DOHH2 (cell line): ENCODE measurements around the gene OTOP3.

ENCODE experiments used
- H3F3A ChIP-seq: fragments of 200-600 bp; sonication (generic), shearing (Covaris generic); 2 replicates; pipeline ENCODE4 v1.6.0; 2016; ENCODE audit warnings: antibody characterized with exemption, mild to moderate bottlenecking; ENCODE audit not compliant: control insufficient read depth, insufficient read depth
- H3K27ac ChIP-seq: fragments of 200-600 bp; sonication (generic); 2 replicates; pipeline ENCODE4 v1.5.1; 2014; ENCODE audit warnings: low read depth, mild to moderate bottlenecking, low read length, moderate library complexity
- H3K27me3 ChIP-seq: fragments of 200-600 bp; sonication (generic); 2 replicates; pipeline ENCODE4 v1.6.1; 2014; ENCODE audit warnings: mild to moderate bottlenecking, low read length, mixed read lengths; ENCODE audit not compliant: control insufficient read depth
- H3K36me3 ChIP-seq: fragments of 200-600 bp; sonication (generic); 2 replicates; pipeline ENCODE4 v1.6.1; 2014; ENCODE audit warnings: mild to moderate bottlenecking, low read length, moderate library complexity, mixed read lengths; ENCODE audit not compliant: control insufficient read depth
- H3K4me1 ChIP-seq: fragments of 200-600 bp; sonication (generic); 2 replicates; pipeline ENCODE4 v1.6.1; 2014; ENCODE audit warnings: mild to moderate bottlenecking, low read length, mixed read lengths; ENCODE audit not compliant: control insufficient read depth
- H3K4me2 ChIP-seq: fragments of 200-600 bp; sonication (generic); 2 replicates; pipeline ENCODE4 v1.6.0; 2014; ENCODE audit warnings: mild to moderate bottlenecking, low read length, moderate library complexity
- H3K4me3 ChIP-seq: fragments of 200-600 bp; sonication (generic); 2 replicates; pipeline ENCODE4 v1.5.1; 2014; ENCODE audit warnings: mild to moderate bottlenecking, low read length, mixed read lengths
- H3K79me2 ChIP-seq: fragments of 200-600 bp; sonication (generic); 2 replicates; pipeline ENCODE4 v1.6.1; 2014; ENCODE audit warnings: mild to moderate bottlenecking, low read length, mixed read lengths; ENCODE audit not compliant: control insufficient read depth
- H3K9me2 ChIP-seq: fragments of 200-600 bp; sonication (generic); replicated peaks from 2 replicates; pipeline ENCODE4 v1.6.1; 2014; ENCODE audit warnings: mild to moderate bottlenecking, low read length, mixed read lengths; ENCODE audit not compliant: control insufficient read depth
- H3K9me3 ChIP-seq: fragments of 200-600 bp; sonication (generic); 2 replicates; pipeline ENCODE4 v1.6.1; 2014; ENCODE audit warnings: antibody characterized with exemption, low read length, mixed read lengths; ENCODE audit not compliant: control insufficient read depth, insufficient read depth
- H4K20me1 ChIP-seq: fragments of 200-600 bp; sonication (generic); 2 replicates; pipeline ENCODE4 v1.6.0; 2014; ENCODE audit warnings: low read depth, mild to moderate bottlenecking, antibody characterized with exemption, low read length, moderate library complexity; ENCODE audit not compliant: control insufficient read depth, insufficient read depth
- CTCF ChIP-seq: fragments of 200-600 bp; sonication (generic); IDR thresholded peaks from one replicate; pipeline ENCODE4 v1.5.1; 2014; ENCODE audit warnings: antibody characterized with exemption, mild to moderate bottlenecking, low read depth, low read length; ENCODE audit not compliant: poor library complexity, severe bottlenecking
- EZH2phosphoT487 ChIP-seq: fragments of 200-600 bp; sonication (generic); IDR thresholded peaks from 2 replicates; pipeline ENCODE4 v1.6.1; 2017; ENCODE audit warnings: borderline replicate concordance, mild to moderate bottlenecking, antibody characterized with exemption, low read length, moderate library complexity, mixed read lengths

The OTOP3 gene

GRCh38 chr17:74977802-74978201, 42.1 kb downstream of the OTOP3 start:
- Histone ChIP-seq H3K79me2 (no peaks in the 10 kb centered on the region), H3K27ac (no peak overlapping the region), H3K27me3 (peaks cover 31% of the 10 kb centered on the region), H4K20me1 (no peaks in the 10 kb centered on the region), H3F3A (no peaks in the 10 kb centered on the region), H3K9me2 (no peaks in the 10 kb centered on the region), H3K4me2 (no peak overlapping the region), H3K4me3 (no peak overlapping the region), H3K9me3 (no peaks in the 10 kb centered on the region), H3K36me3 (no peaks in the 10 kb centered on the region), H3K4me1 (peaks cover 16% of the 10 kb centered on the region)
- TF ChIP-seq EZH2phosphoT487, result no peak
- TF ChIP-seq CTCF, result no peak

GRCh38 chr17:74978240-74978639, 42.5 kb downstream of the OTOP3 start:
- H3K36me3 ChIP-seq, result no peaks in the 10 kb centered on the region
- no peaks in the 10 kb centered on the region for H3K9me3 ChIP-seq
- H3K9me2 ChIP-seq, result no peaks in the 10 kb centered on the region
- H3K4me2 ChIP-seq, result no peak overlapping the region
- no peaks in the 10 kb centered on the region for H3K79me2 ChIP-seq
- peaks cover 27% of the 10 kb centered on the region for H3K27me3 ChIP-seq
- peaks cover 12% of the 10 kb centered on the region for H3K4me1 ChIP-seq
- no peak overlapping the region for H3K4me3 ChIP-seq
- TF ChIP-seq CTCF (no peak), EZH2phosphoT487 (no peak)
- no peaks in the 10 kb centered on the region for H3F3A ChIP-seq
- H4K20me1 ChIP-seq, result no peaks in the 10 kb centered on the region
- no peak overlapping the region for H3K27ac ChIP-seq

- Histone ChIP-seq H4K20me1 (no peaks in the 10 kb centered on the region), H3K4me1 (peaks cover 12% of the 10 kb centered on the region), H3K79me2 (no peaks in the 10 kb centered on the region), H3K27me3 (peaks cover 24% of the 10 kb centered on the region), H3K4me3 (no peak overlapping the region), H3K36me3 (no peaks in the 10 kb centered on the region), H3K27ac (no peak overlapping the region), H3K4me2 (no peak overlapping the region), H3F3A (no peaks in the 10 kb centered on the region), H3K9me3 (no peaks in the 10 kb centered on the region), H3K9me2 (no peaks in the 10 kb centered on the region)
- TF ChIP-seq CTCF, result no peak
- TF ChIP-seq EZH2phosphoT487, result no peak
These were observed 43.9 kb downstream of the OTOP3 start for GRCh38 chr17:74979408-74980146.
